Measurements from ENCODE around the gene CDHR2.

DNA sequence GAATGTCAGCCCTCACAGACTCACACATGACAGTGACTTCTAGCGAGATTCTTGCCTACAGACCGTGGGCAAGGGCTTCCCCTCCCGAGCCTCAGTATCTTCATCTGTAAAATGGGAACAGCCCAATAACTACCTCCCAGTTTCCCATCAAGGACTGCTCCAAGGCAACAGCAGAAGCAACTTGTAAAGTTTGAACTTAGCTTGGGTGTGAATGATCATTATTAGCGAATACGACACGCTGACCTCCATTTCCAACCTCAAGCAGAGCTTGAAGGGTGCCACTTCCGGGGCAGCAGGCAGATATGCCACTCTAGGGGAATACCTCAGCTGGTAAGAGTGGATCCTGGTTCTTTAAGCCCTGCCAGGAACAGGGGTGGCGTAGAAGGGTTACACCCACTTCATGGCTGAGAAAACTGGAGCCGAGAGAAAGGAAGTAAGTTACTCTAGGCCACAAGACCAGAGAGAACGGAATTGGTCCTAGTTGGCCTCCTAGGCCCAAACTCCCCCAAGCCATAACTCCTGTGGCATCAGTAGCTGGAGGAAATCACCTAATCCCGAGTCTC is 14.0 kb upstream of the CDHR2 start:
- TF ChIP-seq, protein P1, sequence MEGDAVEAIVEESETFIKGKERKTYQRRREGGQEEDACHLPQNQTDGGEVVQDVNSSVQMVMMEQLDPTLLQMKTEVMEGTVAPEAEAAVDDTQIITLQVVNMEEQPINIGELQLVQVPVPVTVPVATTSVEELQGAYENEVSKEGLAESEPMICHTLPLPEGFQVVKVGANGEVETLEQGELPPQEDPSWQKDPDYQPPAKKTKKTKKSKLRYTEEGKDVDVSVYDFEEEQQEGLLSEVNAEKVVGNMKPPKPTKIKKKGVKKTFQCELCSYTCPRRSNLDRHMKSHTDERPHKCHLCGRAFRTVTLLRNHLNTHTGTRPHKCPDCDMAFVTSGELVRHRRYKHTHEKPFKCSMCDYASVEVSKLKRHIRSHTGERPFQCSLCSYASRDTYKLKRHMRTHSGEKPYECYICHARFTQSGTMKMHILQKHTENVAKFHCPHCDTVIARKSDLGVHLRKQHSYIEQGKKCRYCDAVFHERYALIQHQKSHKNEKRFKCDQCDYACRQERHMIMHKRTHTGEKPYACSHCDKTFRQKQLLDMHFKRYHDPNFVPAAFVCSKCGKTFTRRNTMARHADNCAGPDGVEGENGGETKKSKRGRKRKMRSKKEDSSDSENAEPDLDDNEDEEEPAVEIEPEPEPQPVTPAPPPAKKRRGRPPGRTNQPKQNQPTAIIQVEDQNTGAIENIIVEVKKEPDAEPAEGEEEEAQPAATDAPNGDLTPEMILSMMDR (IDR thresholded peaks at IDR 0.05): no peak
- no peak for TF ChIP-seq ZFX (IDR thresholded peaks at IDR 0.05; ENCODE audit: borderline replicate concordance)
